UCSD-AML1 (cell line): Measurements from ENCODE around the gene SLX9.
"Not testable (repeated sequence)": the region's sequence is repeated elsewhere in the genome, so short reads cannot be mapped to it uniquely, and the experiment has no call there.

Source experiments
- DNase-seq: peaks from one replicate; lab custom pipeline; 2025; ENCODE audit not compliant: unreplicated experiment; lab: John Stamatoyannopoulos, UW

Gene SLX9

DNA sequence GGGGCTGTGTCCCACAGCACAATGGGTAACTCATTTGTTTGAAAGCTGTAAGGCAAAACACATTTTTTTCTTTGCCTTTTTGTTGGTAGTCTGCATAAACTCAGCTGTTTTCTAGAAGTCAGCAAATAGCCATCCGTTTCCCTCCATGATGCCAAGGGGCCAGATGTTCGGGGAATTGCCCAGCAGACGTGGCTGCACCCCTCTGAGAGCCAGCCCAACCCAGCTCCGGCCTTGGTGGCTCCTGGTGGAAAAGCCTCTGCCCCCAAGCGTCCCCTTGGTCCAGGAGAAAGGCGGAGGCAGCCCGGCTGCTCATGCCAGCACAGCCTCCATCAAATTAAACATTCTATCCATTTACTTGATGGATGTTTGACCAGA lies 76.2 kb downstream of the SLX9 start:
- no peak for DNase-seq

- no peak for DNase-seq
Observed at GRCh38 chr21:45016406-45017038, 76.7 kb downstream of the SLX9 start.

- no peak for DNase-seq
Observed at GRCh38 chr21:45017039-45017960, 77.5 kb downstream of the SLX9 start.

GRCh38 chr21:45018131-45019075 lies 78.6 kb downstream of the SLX9 start:
- DNase-seq = no peak

GRCh38 chr21:45019076-45019886 lies 79.5 kb downstream of the SLX9 start:
- DNase-seq = no peak

DNA sequence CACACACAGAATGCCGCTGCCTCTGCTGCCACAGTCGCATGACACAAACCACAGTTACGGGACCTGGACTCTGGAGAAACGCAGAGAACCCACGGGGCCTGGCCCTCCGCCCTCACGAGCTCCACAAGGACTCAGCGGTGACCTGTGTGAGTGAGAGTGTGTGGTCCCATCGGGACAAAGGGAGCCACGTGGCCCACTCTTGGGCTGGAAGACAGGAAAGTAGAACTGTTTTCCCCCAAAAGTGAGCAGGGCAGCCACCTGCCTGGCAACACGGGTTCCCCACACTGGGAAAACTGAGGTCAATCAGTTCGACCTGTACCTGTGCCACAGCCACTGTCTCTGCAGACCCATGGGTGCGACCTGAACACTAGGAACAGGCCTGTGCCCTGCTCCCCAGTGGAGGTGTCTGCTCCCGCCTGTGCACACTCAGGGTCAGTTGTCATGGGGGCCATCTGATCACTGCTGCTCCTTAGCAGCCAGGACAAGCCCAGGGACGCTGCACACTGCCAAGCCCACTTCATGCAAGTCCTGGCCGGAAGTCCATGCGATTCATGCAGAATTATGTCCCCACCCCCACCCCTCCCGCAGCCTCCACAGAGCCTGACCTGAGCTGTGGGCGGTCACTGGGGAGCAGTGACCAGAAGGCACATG lies 80.2 kb downstream of the SLX9 start:
- no peak for DNase-seq

- DNase-seq = no peak
Observed at GRCh38 chr21:45020629-45021427, 81.0 kb downstream of the SLX9 start.

GRCh38 chr21:45021428-45022347 lies 81.9 kb downstream of the SLX9 start:
- DNase-seq = no peak

GRCh38 chr21:45022348-45022675 lies 82.5 kb downstream of the SLX9 start:
- no peak for DNase-seq

- DNase-seq = no peak
Observed at GRCh38 chr21:45022736-45023135, 82.9 kb downstream of the SLX9 start.

GRCh38 chr21:45024516-45024915 lies 84.7 kb downstream of the SLX9 start:
- not testable (repeated sequence) for DNase-seq

GRCh38 chr21:45026066-45026745 lies 86.4 kb downstream of the SLX9 start:
- DNase-seq = no peak
